Activated B cell treated with CpG ODN at 0.5 μM for 24 hours (primary cell): Measurements from ENCODE around the gene TMEM130. TPM values are rescaled to one million over a fixed set of nuclear protein-coding genes. Genes with fewer than 3 reads are reported as not detected.

Experiments
- ATAC-seq: fragments of 200-7000 bp; cut with Tn5 transposase; one replicate; pipeline ENCODE4 v1.10.0; 2021; ENCODE audit warnings: low read depth, mild to moderate bottlenecking, moderate library complexity
- CTCF ChIA-PET: fragments of 350-600 bp; sonication (Branson Sonifier 250); formaldehyde crosslinking; loops from one replicate; lab custom pipeline; 2021; ENCODE audit warnings: antibody characterized with exemption; lab: Charles Lee
- POLR2A ChIA-PET: fragments of 350-600 bp; sonication (Branson Sonifier 250); formaldehyde crosslinking; loops from one replicate; lab custom pipeline; 2021; ENCODE audit warnings: antibody characterized with exemption; lab: Charles Lee
- DNase-seq: peaks from one replicate; pipeline ENCODE4 v3.0.0; 2022
- H3K27ac Mint-ChIP-seq: one replicate; pipeline ENCODE4 v1.8.0; 2020; ENCODE audit warnings: mixed read lengths
- H3K27me3 Mint-ChIP-seq: one replicate; pipeline ENCODE4 v1.8.0; 2021; ENCODE audit warnings: mixed read lengths
- H3K36me3 Mint-ChIP-seq: one replicate; pipeline ENCODE4 v1.8.0; 2021; ENCODE audit warnings: low read depth, mixed read lengths
- H3K4me1 Mint-ChIP-seq: one replicate; pipeline ENCODE4 v1.8.0; 2021; ENCODE audit warnings: mixed read lengths
- H3K4me3 Mint-ChIP-seq: one replicate; pipeline ENCODE4 v1.8.0; 2020; ENCODE audit warnings: mild to moderate bottlenecking, mixed read lengths
- H3K9me3 Mint-ChIP-seq: one replicate; pipeline ENCODE4 v1.8.0; 2020; ENCODE audit warnings: mixed read lengths
- CTCF ChIP-seq: fragments of 200-600 bp; IDR thresholded peaks from one replicate; pipeline ENCODE4 v1.8.0; 2022; ENCODE audit warnings: antibody characterized with exemption, mild to moderate bottlenecking
- intact Hi-C: fragments of 100-400 bp; cut with micrococcal nuclease; formaldehyde crosslinking; loops from one replicate; pipeline ENCODE4 v1.15.1; 2024
- total RNA-seq: library from RNA; stranded (reverse); gene quantifications from 2 replicates; pipeline ENCODE4 v1.2.3, GENCODE V29; 2022

TMEM130 gene
- total RNA-seq, 1 donor from 2014 or later = 0.31 TPM

DNA sequence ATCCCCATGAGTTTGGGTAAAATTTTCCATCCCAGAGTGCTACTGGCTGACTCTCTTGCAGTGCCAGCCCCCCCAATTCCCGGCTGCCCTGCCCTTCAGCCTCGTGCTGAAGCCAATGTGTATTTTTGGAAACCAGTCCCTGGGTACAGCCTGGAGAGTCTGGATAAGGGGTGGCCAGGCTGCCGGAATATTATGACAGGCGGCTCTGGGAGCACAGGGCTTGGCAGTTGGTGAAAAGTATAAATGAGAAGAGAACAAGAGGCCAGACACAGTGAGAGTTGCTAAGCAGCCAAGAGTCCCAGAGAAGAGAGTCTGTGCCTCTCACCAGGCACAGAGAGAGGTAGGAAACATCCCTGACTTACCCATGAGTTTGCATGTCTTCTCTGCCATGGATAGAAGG, 53.6 kb downstream of the TMEM130 start:
- no peak overlapping the region for H3K4me3 Mint-ChIP-seq
- ChIA-PET CTCF (no interaction called here), POLR2A (no interaction called here)
- intact Hi-C loops = no loop called here
- H3K36me3 Mint-ChIP-seq = no peaks in the 10 kb centered on the region
- H3K4me1 Mint-ChIP-seq = no peaks in the 10 kb centered on the region
- ATAC-seq = no peak
- DNase-seq = no peak
- peaks cover 13% of the 10 kb centered on the region for H3K27me3 Mint-ChIP-seq
- TF ChIP-seq CTCF = no peak
- no peaks in the 10 kb centered on the region for H3K9me3 Mint-ChIP-seq
- H3K27ac Mint-ChIP-seq = no peak overlapping the region

- intact Hi-C loops = no loop called here
- CTCF ChIA-PET = no interaction called here
- DNase-seq (no peak), ATAC-seq (no peak)
- H3K27me3 Mint-ChIP-seq = peaks cover 9% of the 10 kb centered on the region
- H3K27ac Mint-ChIP-seq = no peak overlapping the region
- H3K4me3 Mint-ChIP-seq = no peak overlapping the region
- no peak for TF ChIP-seq CTCF
- POLR2A ChIA-PET = no interaction called here
- H3K9me3 Mint-ChIP-seq = no peaks in the 10 kb centered on the region
- H3K4me1 Mint-ChIP-seq = no peaks in the 10 kb centered on the region
- no peaks in the 10 kb centered on the region for H3K36me3 Mint-ChIP-seq
Measured at GRCh38 chr7:98815313-98815712, 54.5 kb downstream of the TMEM130 start.

GRCh38 chr7:98811299-98811698, 58.5 kb downstream of the TMEM130 start:
- H3K9me3 Mint-ChIP-seq = peaks cover 3% of the 10 kb centered on the region
- no peaks in the 10 kb centered on the region for H3K4me1 Mint-ChIP-seq
- ChIA-PET CTCF (no interaction called here), POLR2A (no interaction called here)
- DNase-seq (no peak), ATAC-seq (no peak)
- no peak overlapping the region for H3K4me3 Mint-ChIP-seq
- H3K27ac Mint-ChIP-seq = no peak overlapping the region
- TF ChIP-seq CTCF = no peak
- H3K36me3 Mint-ChIP-seq = no peaks in the 10 kb centered on the region
- peaks cover 18% of the 10 kb centered on the region for H3K27me3 Mint-ChIP-seq
- intact Hi-C loops = no loop called here

- peaks cover 19% of the 10 kb centered on the region for H3K27me3 Mint-ChIP-seq
- ChIA-PET CTCF (no interaction called here), POLR2A (no interaction called here)
- H3K36me3 Mint-ChIP-seq = no peaks in the 10 kb centered on the region
- DNase-seq = no peak
- no peaks in the 10 kb centered on the region for H3K4me1 Mint-ChIP-seq
- no peak for ATAC-seq
- TF ChIP-seq CTCF = no peak
- intact Hi-C loops = no loop called here
- H3K4me3 Mint-ChIP-seq = no peak overlapping the region
- no peak overlapping the region for H3K27ac Mint-ChIP-seq
- H3K9me3 Mint-ChIP-seq = peaks cover 3% of the 10 kb centered on the region
Measured at GRCh38 chr7:98810153-98810802, 59.5 kb downstream of the TMEM130 start.

DNA sequence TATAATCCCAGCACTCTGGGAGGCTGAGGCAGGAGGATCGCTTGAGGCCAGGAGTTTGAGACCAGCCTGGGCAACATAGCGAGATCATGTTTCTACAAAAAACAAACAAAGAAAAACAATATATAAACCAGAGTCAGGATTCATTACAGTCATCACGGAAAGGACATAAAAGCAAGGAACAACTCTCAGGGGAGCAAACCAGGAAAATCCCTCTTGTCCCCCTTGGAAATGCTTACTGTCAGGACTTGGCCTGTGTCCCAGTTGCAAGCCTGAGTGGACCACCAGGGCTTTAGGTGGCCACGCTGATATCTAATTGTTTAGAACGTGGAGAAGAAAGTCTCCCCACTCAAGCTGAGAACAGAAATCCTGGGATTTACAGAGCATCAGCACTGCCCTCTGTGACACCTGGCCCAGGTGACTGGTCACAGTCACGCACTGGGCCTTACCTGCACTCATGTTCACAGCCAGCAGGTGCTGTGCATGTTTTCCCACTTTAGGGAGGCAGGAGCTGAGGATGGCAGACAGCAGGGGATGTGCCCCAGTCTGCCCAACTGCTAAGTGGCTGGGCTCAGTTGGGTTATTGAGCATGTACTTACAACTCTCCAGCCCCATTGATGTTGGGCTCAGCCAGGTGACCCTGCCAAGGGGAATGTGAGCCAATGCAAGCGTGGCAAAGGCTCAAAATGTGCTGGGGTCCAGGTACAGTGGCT, 60.9 kb downstream of the TMEM130 start:
- Mint-ChIP-seq H3K9me3 (peaks cover 3% of the 10 kb centered on the region), H3K27ac (no peak overlapping the region), H3K36me3 (no peaks in the 10 kb centered on the region), H3K27me3 (peaks cover 18% of the 10 kb centered on the region), H3K4me3 (no peak overlapping the region), H3K4me1 (no peaks in the 10 kb centered on the region)
- CTCF ChIA-PET = no interaction called here
- ATAC-seq = no peak
- DNase-seq = no peak
- POLR2A ChIA-PET = no interaction called here
- no peak for TF ChIP-seq CTCF
- intact Hi-C loops = loop anchor here (10.0 kb wide), 1 partner anchor 604 kb away; no protein-coding TSS in a partner anchor
